CD8-positive, alpha-beta memory T cell (primary cell): ENCODE data around the gene OR10C1. TPM values are rescaled to one million over a fixed set of nuclear protein-coding genes. Genes with fewer than 3 reads are reported as not detected.
A peak's percentile ranks its signal among the peaks of the same experiment; 100 is the strongest.

ENCODE experiments used
- CTCF ChIA-PET: fragments of 350-600 bp; sonication (Branson Sonifier 250); formaldehyde crosslinking; loops from one replicate; lab custom pipeline; 2021; ENCODE audit warnings: antibody characterized with exemption; lab: Charles Lee
- POLR2A ChIA-PET: fragments of 350-600 bp; sonication (Branson Sonifier 250); formaldehyde crosslinking; loops from one replicate; lab custom pipeline; 2021; ENCODE audit warnings: antibody characterized with exemption; lab: Charles Lee
- DNase-seq, 5 donors: peaks; one replicate each; pipeline versions ENCODE4 v3.0.0 to v3.0.0-alpha.2; 2020 to 2022; ENCODE audit warnings: mixed read lengths in 1 of 5
- H3K27ac ChIP-seq: one replicate; pipeline ENCODE4 v1.7.0; 2013; ENCODE audit warnings: low read depth, mild to moderate bottlenecking, low read length, moderate library complexity
- H3K27me3 ChIP-seq: 2 replicates; pipeline ENCODE4 v1.7.0; 2013; ENCODE audit warnings: low read length, mild to moderate bottlenecking; ENCODE audit not compliant: insufficient read depth, poor library complexity, severe bottlenecking
- H3K36me3 ChIP-seq: 2 replicates; pipeline ENCODE4 v1.7.0; 2013; ENCODE audit warnings: mild to moderate bottlenecking, low read length, moderate library complexity; ENCODE audit not compliant: insufficient read depth
- H3K4me1 ChIP-seq: 2 replicates; pipeline ENCODE4 v1.7.0; 2013; ENCODE audit warnings: mild to moderate bottlenecking, low read length, moderate library complexity; ENCODE audit not compliant: insufficient read depth
- H3K4me3 ChIP-seq: 2 replicates; pipeline ENCODE4 v1.7.0; 2013; ENCODE audit warnings: mild to moderate bottlenecking, low read length
- H3K9me3 ChIP-seq: 2 replicates; pipeline ENCODE4 v1.7.0; 2013; ENCODE audit warnings: mild to moderate bottlenecking, low read length
- H3K27ac Mint-ChIP-seq, 8 donors: one replicate each; pipeline ENCODE4 v1.8.0; 2020 to 2021; ENCODE audit warnings: mixed read lengths in 8 of 8, mild to moderate bottlenecking in 6 of 8, inconsistent platforms in 3 of 8, moderate library complexity in 3 of 8
- H3K27me3 Mint-ChIP-seq, 2 donors: one replicate each; pipeline ENCODE4 v1.8.0; 2020 to 2021; ENCODE audit warnings: mixed read lengths in 2 of 2, mild to moderate bottlenecking in 1 of 2, moderate library complexity in 1 of 2
- H3K36me3 Mint-ChIP-seq, 3 donors: one replicate each; pipeline ENCODE4 v1.8.0; 2020 to 2021; ENCODE audit warnings: mixed read lengths in 3 of 3, inconsistent platforms in 1 of 3, mild to moderate bottlenecking in 1 of 3
- H3K4me1 Mint-ChIP-seq, 3 donors: one replicate each; pipeline ENCODE4 v1.8.0; 2020 to 2021; ENCODE audit warnings: mixed read lengths in 3 of 3, inconsistent platforms in 1 of 3, mild to moderate bottlenecking in 1 of 3
- H3K4me3 Mint-ChIP-seq, 7 donors: one replicate each; pipeline ENCODE4 v1.8.0; 2020 to 2021; ENCODE audit warnings: mixed read lengths in 7 of 7, mild to moderate bottlenecking in 6 of 7, moderate library complexity in 4 of 7, inconsistent platforms in 2 of 7
- H3K9me3 Mint-ChIP-seq, 5 donors: one replicate each; pipeline ENCODE4 v1.8.0; 2020 to 2022; ENCODE audit warnings: mixed read lengths in 5 of 5, mild to moderate bottlenecking in 3 of 5, moderate library complexity in 2 of 5, inconsistent platforms in 1 of 5
- polyA plus RNA-seq: library from polyadenylated mRNA; unstranded; fragments of 300-500 nt; fragmentation: Illumina TruSeq; gene quantifications from one replicate; pipeline ENCODE4 v1.2.3, GENCODE V29; 2021
- total RNA-seq, 2 experiments: library from RNA; stranded (reverse); gene quantifications; one replicate each; pipeline ENCODE4 v1.2.3, GENCODE V29; 2021

Gene OR10C1, protein sequence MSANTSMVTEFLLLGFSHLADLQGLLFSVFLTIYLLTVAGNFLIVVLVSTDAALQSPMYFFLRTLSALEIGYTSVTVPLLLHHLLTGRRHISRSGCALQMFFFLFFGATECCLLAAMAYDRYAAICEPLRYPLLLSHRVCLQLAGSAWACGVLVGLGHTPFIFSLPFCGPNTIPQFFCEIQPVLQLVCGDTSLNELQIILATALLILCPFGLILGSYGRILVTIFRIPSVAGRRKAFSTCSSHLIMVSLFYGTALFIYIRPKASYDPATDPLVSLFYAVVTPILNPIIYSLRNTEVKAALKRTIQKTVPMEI
- total RNA-seq (not detected), polyA plus RNA-seq (not detected)

DNA sequence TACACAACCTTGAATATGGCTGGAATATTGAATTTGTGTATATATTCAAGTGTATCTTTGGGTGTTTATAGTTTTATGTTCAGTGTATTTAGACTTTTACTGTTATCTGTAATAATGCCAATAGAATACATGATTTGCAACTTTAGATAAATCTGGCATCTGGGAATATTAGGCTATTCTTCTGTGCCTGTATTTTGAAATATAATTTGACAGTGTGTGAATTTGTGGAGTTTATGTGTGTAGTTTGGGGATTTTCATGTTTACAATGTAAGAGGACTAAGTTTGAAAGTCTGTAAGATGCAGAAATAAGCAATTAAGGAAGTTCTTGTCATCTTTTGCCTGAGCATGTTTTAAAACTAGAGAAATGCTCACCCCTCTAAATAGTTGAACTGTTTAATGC, at the start of gene OR10C1:
OR10C1 (plus strand) TSS at position 301 of the 400 bp plus-strand sequence. CDS start 710 bp downstream, outside the sequence.
- H3K27ac ChIP-seq, result no peak within 1 kb of the TSS
- DNase-seq, result no peak
- H3K4me1 Mint-ChIP-seq, result no peaks in the 10 kb centered on the region
- H3K4me3 ChIP-seq, result no peak within 1 kb of the TSS
- H3K27me3 ChIP-seq, result no peaks in the 10 kb centered on the region
- no peaks in the 10 kb centered on the region for H3K9me3 ChIP-seq
- ChIA-PET CTCF (no interaction called here), POLR2A (no interaction called here)
- no peaks in the 10 kb centered on the region for H3K4me1 ChIP-seq
- H3K4me3 Mint-ChIP-seq, result no peak within 1 kb of the TSS
- H3K27ac Mint-ChIP-seq, result peak within 1 kb of the TSS in 1 of 8 donors; percentile 64
- no peaks in the 10 kb centered on the region for H3K36me3 ChIP-seq
- H3K9me3 Mint-ChIP-seq, result peaks cover 0 to 9% (median 0%) of the 10 kb centered on the region in 5 donors
- no peaks in the 10 kb centered on the region for H3K36me3 Mint-ChIP-seq
- H3K27me3 Mint-ChIP-seq, result peaks cover 21 to 67% of the 10 kb centered on the region in 2 donors

DNA sequence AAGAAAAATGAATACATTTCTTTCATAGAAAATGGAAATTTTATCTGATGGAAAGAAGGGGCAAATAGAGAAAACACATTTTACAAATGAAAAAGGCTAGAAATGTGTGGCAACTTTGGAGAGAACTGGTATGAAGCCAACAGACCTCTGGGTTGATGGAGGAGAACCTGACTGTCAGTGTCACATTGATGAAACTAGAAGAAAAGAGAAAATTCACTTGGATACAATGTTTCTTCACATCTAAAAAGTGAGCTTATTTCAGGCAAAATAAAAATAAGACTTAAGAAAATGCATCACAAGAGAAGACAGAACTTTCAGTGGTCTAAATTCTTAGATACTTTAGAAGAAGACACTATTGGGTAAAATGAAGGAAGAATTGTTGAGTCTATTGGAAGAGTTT, 43.8 kb upstream of the OR10C1 start, which contains the start of gene OR12D2:
OR12D2 (plus strand) TSS at position 301 of the 400 bp plus-strand sequence. CDS start 1,069 bp downstream, outside the sequence.
- H3K36me3 Mint-ChIP-seq, result peaks cover 0 to 1% (median 0%) of the 10 kb centered on the region in 3 donors
- H3K27ac ChIP-seq, result no peak within 1 kb of the TSS
- H3K9me3 Mint-ChIP-seq, result peaks cover 0 to 3% (median 0%) of the 10 kb centered on the region in 5 donors
- ChIA-PET POLR2A (no interaction called here), CTCF (no interaction called here)
- no peak within 1 kb of the TSS for H3K27ac Mint-ChIP-seq
- H3K9me3 ChIP-seq, result no peaks in the 10 kb centered on the region
- H3K4me1 ChIP-seq, result no peaks in the 10 kb centered on the region
- H3K4me3 Mint-ChIP-seq, result no peak within 1 kb of the TSS
- peaks cover 13 to 54% of the 10 kb centered on the region in 2 donors for H3K27me3 Mint-ChIP-seq
- H3K4me1 Mint-ChIP-seq, result no peaks in the 10 kb centered on the region
- DNase-seq, result no peak
- H3K4me3 ChIP-seq, result no peak within 1 kb of the TSS
- H3K36me3 ChIP-seq, result no peaks in the 10 kb centered on the region
- H3K27me3 ChIP-seq, result no peaks in the 10 kb centered on the region

DNA sequence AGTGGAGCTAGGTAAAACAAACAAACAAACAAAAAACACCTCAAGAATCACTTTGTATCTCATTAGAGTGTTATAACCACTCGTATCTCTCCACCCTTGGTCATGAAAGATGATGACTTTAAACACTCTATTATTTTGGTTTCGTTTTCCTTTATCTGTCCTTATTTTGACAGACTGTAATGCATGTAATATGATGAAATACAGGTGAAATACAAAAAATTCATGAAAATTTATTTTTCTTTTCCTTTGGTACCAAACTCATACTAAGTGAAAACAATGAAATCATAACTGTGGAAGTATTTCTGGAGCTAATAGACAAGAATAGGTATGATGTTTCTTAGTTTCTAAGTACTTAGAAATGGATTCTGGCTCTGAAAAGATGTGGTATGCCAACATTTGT, 39.6 kb upstream of the OR10C1 start:
- no peak for DNase-seq
- POLR2A ChIA-PET, result no interaction called here
- CTCF ChIA-PET, result no interaction called here
- peaks cover 0 to 3% (median 0%) of the 10 kb centered on the region in 5 donors for H3K9me3 Mint-ChIP-seq
- H3K27ac Mint-ChIP-seq, result no peak overlapping the region
- no peaks in the 10 kb centered on the region for H3K4me1 Mint-ChIP-seq
- Histone ChIP-seq H3K27ac (no peak overlapping the region), H3K27me3 (no peaks in the 10 kb centered on the region), H3K4me1 (no peaks in the 10 kb centered on the region), H3K9me3 (no peaks in the 10 kb centered on the region), H3K4me3 (no peak overlapping the region), H3K36me3 (no peaks in the 10 kb centered on the region)
- no peaks in the 10 kb centered on the region for H3K36me3 Mint-ChIP-seq
- no peak overlapping the region for H3K4me3 Mint-ChIP-seq
- peaks cover 16 to 68% of the 10 kb centered on the region in 2 donors for H3K27me3 Mint-ChIP-seq

DNA sequence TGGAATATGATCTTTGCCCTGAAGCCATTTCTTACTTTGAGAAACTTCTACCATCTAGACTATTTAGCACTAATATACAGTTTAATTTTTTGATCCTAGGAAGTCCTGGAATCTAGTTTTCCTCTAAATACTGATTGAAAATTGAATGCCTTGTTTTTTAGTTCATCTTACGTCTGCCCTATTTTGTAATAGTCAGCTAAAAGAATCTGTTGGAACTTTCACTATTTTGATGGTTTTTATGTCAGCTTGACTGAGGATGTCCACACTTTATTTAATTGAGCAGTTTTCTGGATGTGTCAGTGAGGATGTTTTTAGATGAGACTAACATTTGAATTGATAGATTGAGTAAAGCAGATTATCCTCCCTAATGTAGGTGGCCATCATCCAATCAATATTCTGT, 35.3 kb upstream of the OR10C1 start:
- Histone ChIP-seq H3K27me3 (no peaks in the 10 kb centered on the region), H3K9me3 (no peaks in the 10 kb centered on the region), H3K4me3 (no peak overlapping the region), H3K27ac (no peak overlapping the region), H3K4me1 (no peaks in the 10 kb centered on the region), H3K36me3 (no peaks in the 10 kb centered on the region)
- Mint-ChIP-seq H3K4me1 (no peaks in the 10 kb centered on the region), H3K9me3 (peaks cover 0 to 16% (median 3%) of the 10 kb centered on the region in 5 donors), H3K36me3 (no peaks in the 10 kb centered on the region), H3K4me3 (no peak overlapping the region), H3K27ac (no peak overlapping the region), H3K27me3 (peaks cover 19 to 72% of the 10 kb centered on the region in 2 donors)
- DNase-seq, result no peak
- ChIA-PET CTCF (no interaction called here), POLR2A (no interaction called here)

DNA sequence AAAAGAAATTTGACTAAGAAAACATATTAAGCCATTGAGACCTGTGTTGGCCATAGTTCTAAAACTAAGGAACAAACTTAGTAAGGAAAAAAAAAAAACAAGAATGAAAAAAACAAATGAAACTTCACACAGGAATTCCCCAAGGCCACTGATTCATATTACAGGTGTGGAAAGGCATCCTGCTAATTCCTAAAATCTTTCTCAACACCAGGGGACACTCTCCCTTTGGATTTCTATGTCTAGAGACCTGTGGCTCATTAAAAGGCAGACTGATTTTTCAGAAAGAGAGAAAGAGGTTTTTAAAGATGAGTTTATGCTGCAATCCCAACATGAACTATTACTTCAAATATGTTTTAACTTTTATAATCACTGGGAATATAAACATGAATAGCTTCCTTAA, 24.5 kb upstream of the OR10C1 start, which contains the start of gene OR12D1:
OR12D1 (plus strand) TSS at position 341 of the 400 bp plus-strand sequence.
- Mint-ChIP-seq H3K36me3 (no peaks in the 10 kb centered on the region), H3K4me3 (no peak within 1 kb of the TSS), H3K27ac (no peak within 1 kb of the TSS), H3K4me1 (no peaks in the 10 kb centered on the region), H3K9me3 (peaks cover 0 to 20% (median 8%) of the 10 kb centered on the region in 5 donors), H3K27me3 (peaks cover 11 to 75% of the 10 kb centered on the region in 2 donors)
- ChIA-PET CTCF (no interaction called here), POLR2A (no interaction called here)
- H3K4me3 ChIP-seq, result no peak within 1 kb of the TSS
- no peak within 1 kb of the TSS for H3K27ac ChIP-seq
- DNase-seq, result no peak
- no peaks in the 10 kb centered on the region for H3K4me1 ChIP-seq
- no peaks in the 10 kb centered on the region for H3K9me3 ChIP-seq
- H3K27me3 ChIP-seq, result no peaks in the 10 kb centered on the region
- no peaks in the 10 kb centered on the region for H3K36me3 ChIP-seq

DNA sequence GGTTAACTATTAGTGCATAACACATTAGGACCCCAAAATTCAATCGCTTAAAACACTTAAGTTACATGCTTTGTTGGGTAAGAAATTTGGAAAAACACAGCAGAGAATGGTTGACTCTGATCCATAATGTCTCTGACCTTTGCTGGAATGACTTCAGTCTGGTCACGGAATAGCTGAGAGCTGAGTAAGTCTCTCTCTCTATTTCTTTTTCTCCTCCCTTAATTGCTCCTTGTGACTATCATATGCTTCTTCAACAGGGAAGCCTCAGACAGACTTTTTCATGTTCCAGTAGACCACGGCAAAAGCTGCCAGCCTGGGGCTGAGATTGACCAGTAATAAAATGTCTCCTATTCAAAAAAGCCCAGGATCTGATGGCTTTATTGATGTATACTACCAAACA, 19.6 kb upstream of the OR10C1 start:
- no peak for DNase-seq
- Mint-ChIP-seq H3K4me1 (peaks cover 0 to 1% (median 0%) of the 10 kb centered on the region in 3 donors), H3K27ac (no peak overlapping the region), H3K4me3 (no peak overlapping the region), H3K9me3 (peaks cover 0 to 5% (median 0%) of the 10 kb centered on the region in 5 donors), H3K36me3 (no peaks in the 10 kb centered on the region), H3K27me3 (peaks cover 14 to 78% of the 10 kb centered on the region in 2 donors)
- no peaks in the 10 kb centered on the region for H3K27me3 ChIP-seq
- ChIA-PET CTCF (no interaction called here), POLR2A (no interaction called here)
- no peaks in the 10 kb centered on the region for H3K4me1 ChIP-seq
- no peak overlapping the region for H3K4me3 ChIP-seq
- H3K27ac ChIP-seq, result no peak overlapping the region
- no peaks in the 10 kb centered on the region for H3K9me3 ChIP-seq
- no peaks in the 10 kb centered on the region for H3K36me3 ChIP-seq

DNA sequence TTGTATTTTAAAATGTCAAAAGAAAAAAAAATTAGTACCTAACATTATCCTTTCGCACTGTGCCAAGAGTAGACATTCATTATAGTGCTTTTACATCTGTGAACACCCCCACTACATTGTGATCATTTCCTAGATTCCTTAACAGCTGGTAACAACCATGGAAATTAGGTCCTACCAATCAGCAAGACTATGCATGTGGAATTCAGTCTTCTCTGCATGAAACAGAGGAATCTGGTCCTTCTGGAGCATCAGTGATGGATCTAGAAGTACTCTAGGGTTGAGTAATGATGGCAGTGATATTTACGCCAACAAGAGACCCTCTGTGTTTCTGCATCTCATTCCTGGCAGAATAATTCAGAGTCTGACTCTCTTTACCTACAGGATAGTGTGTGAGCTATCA, 14.9 kb upstream of the OR10C1 start:
- Mint-ChIP-seq H3K4me3 (no peak overlapping the region), H3K27ac (no peak overlapping the region), H3K27me3 (peaks cover 21 to 64% of the 10 kb centered on the region in 2 donors), H3K36me3 (no peaks in the 10 kb centered on the region), H3K9me3 (peaks cover 0 to 5% (median 0%) of the 10 kb centered on the region in 5 donors), H3K4me1 (peaks cover 0 to 3% (median 0%) of the 10 kb centered on the region in 3 donors)
- CTCF ChIA-PET, result no interaction called here
- Histone ChIP-seq H3K4me3 (no peak overlapping the region), H3K9me3 (no peaks in the 10 kb centered on the region), H3K36me3 (no peaks in the 10 kb centered on the region), H3K27ac (no peak overlapping the region), H3K4me1 (no peaks in the 10 kb centered on the region), H3K27me3 (no peaks in the 10 kb centered on the region)
- no peak for DNase-seq
- POLR2A ChIA-PET, result no interaction called here

DNA sequence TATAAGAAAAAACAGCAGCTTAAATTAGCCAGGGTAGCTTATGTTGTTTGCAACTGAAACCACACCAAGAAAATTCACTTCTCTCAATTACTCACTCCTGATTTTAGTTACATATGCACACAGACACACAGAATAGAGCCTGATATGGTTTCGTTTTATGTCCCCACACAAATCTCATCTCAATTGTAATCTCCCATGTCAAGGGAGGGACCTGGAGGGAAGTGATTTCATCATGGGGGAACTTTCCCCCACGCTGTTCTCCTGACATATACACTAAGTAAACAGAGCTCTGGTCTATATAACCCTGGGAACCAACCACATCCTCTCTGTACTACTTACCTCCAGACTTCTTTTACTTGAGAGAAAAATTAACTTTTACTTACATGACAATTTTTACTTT, 14.5 kb upstream of the OR10C1 start:
- Histone ChIP-seq H3K9me3 (no peaks in the 10 kb centered on the region), H3K27ac (no peak overlapping the region), H3K4me1 (no peaks in the 10 kb centered on the region), H3K36me3 (no peaks in the 10 kb centered on the region), H3K4me3 (no peak overlapping the region), H3K27me3 (no peaks in the 10 kb centered on the region)
- Mint-ChIP-seq H3K36me3 (no peaks in the 10 kb centered on the region), H3K27ac (no peak overlapping the region), H3K9me3 (peaks cover 0 to 5% (median 0%) of the 10 kb centered on the region in 5 donors), H3K27me3 (peaks cover 21 to 64% of the 10 kb centered on the region in 2 donors), H3K4me1 (peaks cover 0 to 3% (median 0%) of the 10 kb centered on the region in 3 donors), H3K4me3 (no peak overlapping the region)
- ChIA-PET CTCF (no interaction called here), POLR2A (no interaction called here)
- no peak for DNase-seq
